HG03103 (cell line): Measurements from ENCODE around the gene PSMD4.

ENCODE experiments used
- ATAC-seq: cut with Tn5 transposase; IDR thresholded peaks from one replicate; pipeline ENCODE4 v1.9.1; 2021; ENCODE audit warnings: low read depth; ENCODE audit not compliant: unreplicated experiment

The PSMD4 gene

DNA sequence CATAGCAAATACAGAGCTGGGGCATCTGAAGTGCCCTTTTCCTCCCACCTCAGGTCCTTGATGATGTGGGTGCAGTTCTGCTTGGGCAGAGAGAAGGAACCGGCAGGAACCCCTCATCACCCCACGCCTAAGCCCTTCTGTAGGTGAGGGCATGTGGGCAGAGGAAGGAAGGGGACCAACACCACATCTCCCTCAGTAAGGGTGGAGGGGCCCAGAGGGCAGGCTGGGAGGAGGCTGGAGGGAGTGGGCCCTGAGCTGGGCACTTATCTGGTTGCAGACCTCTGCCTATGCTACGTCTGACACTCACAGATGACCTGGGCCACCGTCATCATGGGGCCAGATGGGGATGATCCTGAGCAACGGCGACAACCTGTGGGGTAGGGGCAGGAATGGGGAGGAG, 38.6 kb downstream of the PSMD4 start:
- ATAC-seq: no peak

DNA sequence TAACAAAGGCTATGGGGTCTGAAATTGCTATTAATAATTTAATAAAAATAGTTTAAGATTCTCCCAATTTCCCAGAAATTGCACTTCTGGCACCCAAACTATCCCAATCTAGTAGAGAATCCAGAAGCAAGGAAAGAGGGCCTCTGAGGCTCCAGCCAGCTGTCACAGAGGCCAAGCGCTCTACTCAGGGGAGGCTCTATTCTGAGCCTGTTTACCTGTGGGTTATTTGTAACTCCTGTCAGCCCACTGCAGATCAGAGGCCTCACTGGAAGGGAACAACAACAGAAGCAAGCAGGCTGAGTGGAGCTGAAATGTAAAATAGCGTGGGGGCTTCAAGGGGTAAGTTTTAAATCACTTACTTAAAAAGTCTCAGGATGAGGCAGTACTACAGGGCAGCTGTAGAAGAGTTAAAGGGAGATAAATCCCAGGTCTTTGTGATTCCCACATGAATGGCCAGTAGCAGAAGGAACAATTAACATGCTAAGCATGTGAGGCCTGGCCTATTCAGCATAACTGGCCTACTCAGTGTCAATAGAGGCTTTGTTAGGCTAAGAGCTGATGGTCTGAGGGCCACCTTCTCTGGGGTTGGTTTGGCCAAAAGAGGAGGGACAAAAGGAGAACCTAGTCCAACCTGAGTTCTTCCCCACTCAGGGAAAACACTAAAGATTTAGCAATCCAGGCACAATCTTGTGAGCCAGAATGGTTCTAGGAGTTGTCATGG, 40.4 kb downstream of the PSMD4 start:
- ATAC-seq: no peak

- ATAC-seq: no peak
Measured at GRCh38 chr1:151309811-151310323, 55.3 kb downstream of the PSMD4 start.

- ATAC-seq: no peak
Measured at GRCh38 chr1:151311011-151311410, 56.5 kb downstream of the PSMD4 start.

DNA sequence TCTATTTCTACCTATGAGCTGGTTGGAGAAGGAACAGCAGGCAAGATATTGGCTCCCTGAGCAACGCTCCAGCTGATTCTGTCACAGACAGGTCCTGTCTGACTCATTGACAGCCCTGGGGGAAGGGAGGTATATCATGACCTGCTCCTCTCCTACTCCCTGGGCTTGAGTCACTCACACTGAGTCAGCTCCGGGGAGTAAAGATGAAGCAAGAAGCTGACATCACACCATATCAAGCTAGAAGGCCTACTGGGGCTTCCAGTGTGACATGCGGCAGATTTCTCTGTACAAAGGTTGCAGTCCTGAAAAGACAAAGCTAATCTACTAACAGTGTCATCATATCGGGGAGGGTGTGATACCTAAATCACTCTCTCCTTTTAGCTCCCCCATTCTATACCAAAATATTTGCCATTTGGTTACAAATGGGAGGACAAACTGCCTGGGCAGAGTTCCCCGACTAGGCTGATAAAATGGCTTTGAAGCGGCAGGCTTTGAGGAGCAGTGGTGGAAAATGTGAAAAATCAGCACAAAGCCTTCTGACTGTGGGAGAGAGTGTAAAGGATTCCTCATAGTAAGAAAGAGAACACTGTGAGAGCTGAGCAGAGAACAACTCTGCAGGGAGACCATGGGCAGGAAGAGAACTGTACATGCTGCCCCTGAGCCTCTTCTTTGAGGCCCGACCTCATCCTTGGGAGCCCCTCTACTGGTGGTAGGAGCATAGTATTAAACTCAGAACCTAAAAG, 57.2 kb downstream of the PSMD4 start:
- ATAC-seq: no peak

DNA sequence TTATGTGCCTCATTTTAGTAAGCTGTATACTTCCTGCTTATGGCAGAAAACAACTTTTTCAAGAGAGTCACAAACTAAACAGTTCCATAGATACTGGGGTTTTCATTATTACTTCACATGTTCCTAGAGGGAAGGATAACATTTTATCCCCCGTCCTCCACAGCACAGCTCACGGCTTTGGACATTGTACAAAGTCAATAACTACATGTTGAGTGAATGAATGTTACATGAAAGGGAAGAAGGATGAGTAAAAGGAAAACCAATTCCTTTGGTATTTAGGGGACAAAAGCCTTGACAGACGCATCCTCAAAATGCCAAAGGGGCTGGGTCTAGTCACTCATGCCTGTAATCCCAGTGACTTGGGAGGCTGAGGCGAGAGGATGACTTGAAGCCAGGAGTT, 57.9 kb downstream of the PSMD4 start:
- no peak for ATAC-seq

DNA sequence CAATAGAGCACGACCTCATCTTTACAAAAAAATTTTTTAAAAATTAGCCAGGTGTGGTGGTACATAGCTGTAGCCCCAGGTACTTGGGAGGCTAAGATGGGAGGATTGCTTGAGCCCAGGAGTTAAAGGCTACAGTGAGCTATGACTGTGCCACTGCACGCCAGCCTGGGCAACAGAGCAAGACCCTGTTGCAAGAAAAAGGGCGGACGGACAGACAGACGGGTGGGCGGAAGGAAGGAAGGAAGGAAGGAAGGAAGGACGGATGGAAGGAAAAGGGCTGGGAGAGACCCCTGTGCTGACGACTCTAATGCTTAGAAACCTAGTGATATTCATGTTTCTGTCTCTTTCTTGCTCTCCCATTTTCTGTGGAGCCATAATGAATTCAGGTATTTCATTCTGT, 58.3 kb downstream of the PSMD4 start:
- no peak for ATAC-seq

- no peak for ATAC-seq
Measured at GRCh38 chr1:151313501-151313900, 59.0 kb downstream of the PSMD4 start.

GRCh38 chr1:151314137-151314875, 59.8 kb downstream of the PSMD4 start:
- no peak for ATAC-seq

DNA sequence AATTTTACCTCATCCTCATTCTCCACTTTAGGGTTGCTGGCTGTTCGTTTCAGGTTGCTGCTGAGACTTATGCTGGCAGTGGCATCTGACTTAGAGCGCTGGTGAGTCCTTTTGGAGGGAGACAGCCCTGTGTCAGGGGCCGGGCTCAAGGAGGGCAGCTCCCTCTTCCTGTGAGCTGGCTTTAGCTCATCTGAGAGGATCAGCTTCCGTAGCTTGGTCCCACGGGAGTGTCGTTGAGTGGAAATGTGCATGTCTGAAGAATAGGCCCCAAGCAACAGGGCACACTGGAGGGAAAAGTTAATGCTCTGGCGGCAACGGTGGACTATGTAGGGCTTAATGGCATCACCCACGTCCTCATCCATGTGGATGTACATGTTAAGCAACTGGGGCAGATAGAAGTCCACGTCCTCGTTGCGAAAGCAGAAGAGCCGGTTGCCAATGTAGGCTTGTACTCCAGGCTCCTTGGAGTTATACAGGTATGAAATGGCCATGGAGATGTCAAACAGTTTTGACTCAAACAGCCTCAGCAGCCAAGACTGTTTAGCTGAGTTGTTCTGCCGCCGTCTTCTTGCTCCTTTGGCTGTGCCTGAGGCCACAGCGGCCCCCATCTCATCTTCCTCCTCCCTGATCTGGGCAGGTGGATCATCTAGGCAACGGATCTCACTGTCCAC, 61.2 kb downstream of the PSMD4 start:
- no peak for ATAC-seq
